Thoracic aorta (tissue), 2 donors: ENCODE data around the gene CWF19L2. TPM values are rescaled to one million over a fixed set of nuclear protein-coding genes. Genes with fewer than 3 reads are reported as not detected.

ENCODE experiments used
- ATAC-seq: fragments of 150-250 bp; one replicate; pipeline ENCODE4 v1.8.0; 2017; ENCODE audit warnings: low read depth; ENCODE audit not compliant: insufficient number of reproducible peaks, low FRiP score
- DNase-seq: peaks from one replicate; pipeline ENCODE4 v3.0.0-alpha.2; 2020; ENCODE audit warnings: low spot score
- H3K27ac ChIP-seq, 2 donors: fragments of 200-600 bp; sonication (generic); 1 replicate in 1 of 2; 2 replicates in 1 of 2; pipeline ENCODE4 v1.5.1; 2016; ENCODE audit warnings: mild to moderate bottlenecking in 2 of 2, moderate library complexity in 2 of 2
- H3K27me3 ChIP-seq: fragments of 200-600 bp; sonication (generic); replicated peaks from 2 replicates; pipeline ENCODE4 v1.6.0; 2016; ENCODE audit warnings: mild to moderate bottlenecking; ENCODE audit not compliant: insufficient read depth
- H3K36me3 ChIP-seq: fragments of 200-600 bp; sonication (generic); one replicate; pipeline ENCODE4 v1.5.1; 2016
- H3K4me1 ChIP-seq, 2 donors: fragments of 200-600 bp; sonication (generic); 1 replicate in 1 of 2; 2 replicates in 1 of 2; pipeline versions ENCODE4 v1.5.1 to v1.6.0; 2016; ENCODE audit warnings: low read depth in 2 of 2, mild to moderate bottlenecking in 1 of 2; ENCODE audit not compliant: control insufficient read depth in 1 of 2
- H3K4me3 ChIP-seq: fragments of 200-600 bp; sonication (generic); 2 replicates; pipeline ENCODE4 v1.5.1; 2016; ENCODE audit warnings: mild to moderate bottlenecking
- H3K9me3 ChIP-seq: fragments of 200-600 bp; sonication (generic); 2 replicates; pipeline ENCODE4 v1.5.1; 2016
- total RNA-seq, 2 donors: library from RNA; depleted of rRNA; stranded (reverse); fragments of >200 nt; gene quantifications; one replicate each; pipeline versions ENCODE4 v1.1.0 to v1.2.3, GENCODE V29; 2016
- TF ChIP-seq, protein P1 (sequence below): fragments of 200-600 bp; sonication (generic); IDR thresholded peaks from one replicate; pipeline ENCODE4 v1.5.1; 2019; ENCODE audit warnings: antibody characterized with exemption

CWF19L2 gene
- total RNA-seq, 2 donors from 2014 or later, result 21.0 to 23.3 TPM

DNA sequence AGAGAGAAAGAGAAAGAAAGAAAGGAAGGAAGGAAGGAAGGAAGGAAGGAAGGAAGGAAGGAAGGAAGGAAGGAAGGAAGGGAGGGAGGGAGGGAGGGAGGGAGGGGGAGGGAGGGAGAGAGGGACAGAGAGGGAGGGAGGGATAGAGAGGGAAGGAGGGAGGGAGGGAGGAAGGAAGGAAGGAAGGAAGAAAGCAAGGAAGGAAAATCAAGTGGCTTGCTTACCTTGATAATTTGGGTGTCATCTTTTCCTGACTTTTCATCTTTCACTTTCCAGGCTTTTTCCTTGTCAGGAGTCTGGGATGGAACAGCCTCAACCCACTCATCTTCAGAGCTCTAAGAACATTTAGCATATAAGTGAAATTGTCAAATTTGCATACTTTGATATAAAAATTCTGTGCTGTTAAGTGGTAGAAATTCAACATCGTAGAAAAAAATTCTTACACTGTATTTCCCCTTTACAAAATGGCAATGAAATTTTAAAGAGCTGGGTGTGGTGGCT, 14.9 kb downstream of the CWF19L2 start:
- ATAC-seq (no peak), DNase-seq (no peak)
- H3K4me3 ChIP-seq, result no peak overlapping the region
- H3K4me1 ChIP-seq, result no peaks in the 10 kb centered on the region
- H3K9me3 ChIP-seq, result no peaks in the 10 kb centered on the region
- H3K27me3 ChIP-seq, result no peaks in the 10 kb centered on the region
- peaks cover 17% of the 10 kb centered on the region for H3K36me3 ChIP-seq
- TF ChIP-seq, protein P1, sequence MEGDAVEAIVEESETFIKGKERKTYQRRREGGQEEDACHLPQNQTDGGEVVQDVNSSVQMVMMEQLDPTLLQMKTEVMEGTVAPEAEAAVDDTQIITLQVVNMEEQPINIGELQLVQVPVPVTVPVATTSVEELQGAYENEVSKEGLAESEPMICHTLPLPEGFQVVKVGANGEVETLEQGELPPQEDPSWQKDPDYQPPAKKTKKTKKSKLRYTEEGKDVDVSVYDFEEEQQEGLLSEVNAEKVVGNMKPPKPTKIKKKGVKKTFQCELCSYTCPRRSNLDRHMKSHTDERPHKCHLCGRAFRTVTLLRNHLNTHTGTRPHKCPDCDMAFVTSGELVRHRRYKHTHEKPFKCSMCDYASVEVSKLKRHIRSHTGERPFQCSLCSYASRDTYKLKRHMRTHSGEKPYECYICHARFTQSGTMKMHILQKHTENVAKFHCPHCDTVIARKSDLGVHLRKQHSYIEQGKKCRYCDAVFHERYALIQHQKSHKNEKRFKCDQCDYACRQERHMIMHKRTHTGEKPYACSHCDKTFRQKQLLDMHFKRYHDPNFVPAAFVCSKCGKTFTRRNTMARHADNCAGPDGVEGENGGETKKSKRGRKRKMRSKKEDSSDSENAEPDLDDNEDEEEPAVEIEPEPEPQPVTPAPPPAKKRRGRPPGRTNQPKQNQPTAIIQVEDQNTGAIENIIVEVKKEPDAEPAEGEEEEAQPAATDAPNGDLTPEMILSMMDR, result no peak
- H3K27ac ChIP-seq, result no peak overlapping the region

GRCh38 chr11:107439586-107440167, 17.9 kb downstream of the CWF19L2 start:
- Histone ChIP-seq H3K4me1 (no peaks in the 10 kb centered on the region), H3K9me3 (no peaks in the 10 kb centered on the region), H3K27ac (no peak overlapping the region), H3K4me3 (no peak overlapping the region), H3K36me3 (peaks cover 8% of the 10 kb centered on the region), H3K27me3 (no peaks in the 10 kb centered on the region)
- DNase-seq, result no peak
- ATAC-seq, result no peak
- TF ChIP-seq, protein P1, result no peak

- Histone ChIP-seq H3K9me3 (no peaks in the 10 kb centered on the region), H3K36me3 (peaks cover 8% of the 10 kb centered on the region), H3K4me3 (no peak overlapping the region), H3K27ac (no peak overlapping the region), H3K4me1 (no peaks in the 10 kb centered on the region), H3K27me3 (no peaks in the 10 kb centered on the region)
- TF ChIP-seq, protein P1, result no peak
- ATAC-seq, result no peak
- DNase-seq, result no peak
Observed at GRCh38 chr11:107438148-107438547, 19.5 kb downstream of the CWF19L2 start.

DNA sequence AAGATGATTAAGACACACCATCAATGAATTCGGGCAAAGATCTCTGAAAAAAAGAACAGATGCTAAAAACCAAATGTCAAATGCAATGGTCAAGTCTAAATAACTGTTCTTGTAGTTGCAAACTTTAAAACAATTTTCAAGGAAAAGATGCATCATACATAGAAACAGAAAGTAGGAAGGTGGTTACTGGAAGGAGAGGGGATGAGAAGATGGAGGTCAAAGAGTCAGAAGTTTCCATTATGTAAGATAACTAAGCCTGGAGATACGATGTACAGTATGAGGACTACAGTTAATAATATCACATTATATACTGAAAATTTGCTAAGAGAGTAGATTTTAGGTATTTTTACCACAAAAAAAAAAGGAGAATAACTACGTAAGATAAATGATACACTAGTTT, 27.1 kb downstream of the CWF19L2 start:
- Histone ChIP-seq H3K4me1 (no peaks in the 10 kb centered on the region), H3K27ac (no peak overlapping the region), H3K9me3 (no peaks in the 10 kb centered on the region), H3K4me3 (no peak overlapping the region), H3K27me3 (no peaks in the 10 kb centered on the region), H3K36me3 (peaks cover 5% of the 10 kb centered on the region)
- no peak for ATAC-seq
- DNase-seq, result no peak
- TF ChIP-seq, protein P1, result no peak

- Histone ChIP-seq H3K9me3 (no peaks in the 10 kb centered on the region), H3K36me3 (peaks cover 5% of the 10 kb centered on the region), H3K27me3 (no peaks in the 10 kb centered on the region), H3K4me1 (no peaks in the 10 kb centered on the region), H3K27ac (no peak overlapping the region), H3K4me3 (no peak overlapping the region)
- ATAC-seq (no peak), DNase-seq (no peak)
- TF ChIP-seq, protein P1, result no peak
Observed at GRCh38 chr11:107427569-107428180, 29.9 kb downstream of the CWF19L2 start.
